SK-N-SH (cell line): ENCODE results near the gene RNF150. TPM values are rescaled to one million over a fixed set of nuclear protein-coding genes. Genes with fewer than 3 reads are reported as not detected.

Source experiments
- CTCF ChIA-PET: fragments of 300-600, 350-600 bp; formaldehyde crosslinking; extraction: SDS; loops from one replicate; lab custom pipeline; 2021; lab: Yijun Ruan, JAX
- POLR2A ChIA-PET: fragments of 350-600 bp; sonication (Branson Sonifier 250); formaldehyde crosslinking; extraction: SDS; loops from one replicate; lab custom pipeline; 2020; ENCODE audit warnings: antibody characterized with exemption, inconsistent platforms; lab: Yijun Ruan, JAX
- DNase-seq: peaks from one replicate; pipeline ENCODE4 v3.0.0; 2012
- H2AFZ ChIP-seq: fragments of 200-600 bp; sonication (generic); 2 replicates; pipeline ENCODE4 v1.8.1; 2016; ENCODE audit warnings: antibody characterized with exemption, mild to moderate bottlenecking, low read depth
- H3F3A ChIP-seq: fragments of 200-600 bp; sonication (generic); replicated peaks from 2 replicates; pipeline ENCODE3; 2016; ENCODE audit warnings: antibody characterized with exemption, mild to moderate bottlenecking; ENCODE audit not compliant: insufficient read depth
- H3K27ac ChIP-seq, 2 experiments: fragments of 200-500 bp in 1 of 2; fragments of 200-600 bp in 1 of 2; sonication (Bioruptor generic) in 1 of 2; sonication (generic), shearing (Covaris generic) in 1 of 2; 2 replicates each; pipeline versions ENCODE4 v1.5.1 to v1.6.1; 2014 to 2016; ENCODE audit warnings: low read depth in 2 of 2, inconsistent platforms in 1 of 2, low read length in 1 of 2, mild to moderate bottlenecking in 1 of 2, mixed read lengths in 1 of 2
- H3K27me3 ChIP-seq: fragments of 200-600 bp; sonication (generic), shearing (Covaris generic); 2 replicates; pipeline ENCODE4 v1.6.1; 2016; ENCODE audit warnings: mixed run types; ENCODE audit not compliant: insufficient read depth
- H3K36me3 ChIP-seq, 2 experiments: fragments of 200-500 bp in 1 of 2; fragments of 200-600 bp in 1 of 2; sonication (Bioruptor generic) in 1 of 2; sonication (generic) in 1 of 2; replicated peaks in 1 of 2; 2 replicates each; pipeline versions ENCODE3 to v1.5.1; 2014 to 2016; ENCODE audit warnings: low read length in 1 of 2, mild to moderate bottlenecking in 1 of 2; ENCODE audit not compliant: insufficient read depth in 2 of 2, control insufficient read depth in 1 of 2
- H3K4me1 ChIP-seq, 2 experiments: fragments of 200-500 bp in 1 of 2; fragments of 200-600 bp in 1 of 2; sonication (Bioruptor generic) in 1 of 2; sonication (generic), shearing (Covaris generic) in 1 of 2; 2 replicates each; pipeline versions ENCODE4 v1.5.1 to v1.6.1; 2014 to 2016; ENCODE audit warnings: low read depth in 1 of 2, low read length in 1 of 2, mixed run types in 1 of 2; ENCODE audit not compliant: insufficient read depth in 2 of 2, control insufficient read depth in 1 of 2
- H3K4me2 ChIP-seq: fragments of 200-600 bp; sonication (generic), shearing (Covaris generic); 2 replicates; pipeline ENCODE4 v1.6.1; 2017; ENCODE audit warnings: mixed run types
- H3K4me3 ChIP-seq, 2 experiments: fragments of 200-500 bp in 1 of 2; fragments of 200-600 bp in 1 of 2; sonication (Bioruptor generic) in 1 of 2; sonication (generic), shearing (Covaris generic) in 1 of 2; 2 replicates each; pipeline versions ENCODE4 v1.5.1 to v1.8.1; 2014 to 2016; ENCODE audit warnings: low read depth in 2 of 2, inconsistent platforms in 1 of 2, low read length in 1 of 2, mild to moderate bottlenecking in 1 of 2, mixed read lengths in 1 of 2, moderate library complexity in 1 of 2
- H3K79me2 ChIP-seq: fragments of 200-600 bp; sonication (generic); 2 replicates; pipeline ENCODE4 v1.8.1; 2017; ENCODE audit warnings: mild to moderate bottlenecking; ENCODE audit not compliant: insufficient read depth
- H3K9ac ChIP-seq: fragments of 200-600 bp; sonication (generic); 2 replicates; pipeline ENCODE4 v1.6.1; 2017; ENCODE audit warnings: mixed run types
- H3K9me2 ChIP-seq: fragments of 200-600 bp; sonication (generic); 2 replicates; pipeline ENCODE4 v1.6.1; 2017; ENCODE audit warnings: mixed run types
- H3K9me3 ChIP-seq: fragments of 200-600 bp; sonication (generic); 2 replicates; pipeline ENCODE4 v1.6.1; 2017; ENCODE audit warnings: mixed run types, mild to moderate bottlenecking, moderate library complexity
- H4K20me1 ChIP-seq: fragments of 200-600 bp; sonication (generic); 2 replicates; pipeline ENCODE4 v1.6.1; 2017; ENCODE audit warnings: mild to moderate bottlenecking, mixed run types; ENCODE audit not compliant: insufficient read depth
- EP300 ChIP-seq, 2 experiments: IDR thresholded peaks; 2 replicates each; pipeline versions ENCODE4 v1.4.0 to v1.6.1; 2012; ENCODE audit warnings: borderline replicate concordance in 1 of 2, low read depth in 1 of 2, low read length in 1 of 2
- EZH2phosphoT487 ChIP-seq: fragments of 200-600 bp; sonication (generic); IDR thresholded peaks from 2 replicates; pipeline ENCODE4 v1.6.1; 2017; ENCODE audit warnings: low read depth, mixed run types, mild to moderate bottlenecking, antibody characterized with exemption, moderate library complexity, borderline replicate concordance
- FOXJ3 ChIP-seq: sonication (generic); formaldehyde crosslinking; IDR thresholded peaks from 2 replicates; pipeline ENCODE4 v1.5.1; 2020; ENCODE audit warnings: mild to moderate bottlenecking, missing genetic modification reagents
- GABPA ChIP-seq: IDR thresholded peaks from 2 replicates; pipeline ENCODE4 v1.4.0; 2012; ENCODE audit warnings: low read depth, mild to moderate bottlenecking
- GATA2 ChIP-seq: sonication (generic); formaldehyde crosslinking; IDR thresholded peaks from 2 replicates; pipeline ENCODE4 v1.5.0; 2020; ENCODE audit warnings: mild to moderate bottlenecking, missing genetic modification reagents
- JUND ChIP-seq: IDR thresholded peaks from 2 replicates; pipeline ENCODE4 v1.4.0; 2012
- MXI1 ChIP-seq: IDR thresholded peaks from 2 replicates; pipeline ENCODE4 v1.6.1; 2012; ENCODE audit warnings: mild to moderate bottlenecking, low read depth, low read length, improper control_type of control experiment
- NFIC ChIP-seq: IDR thresholded peaks from 2 replicates; pipeline ENCODE4 v1.4.0; 2012; ENCODE audit warnings: borderline replicate concordance
- NRF1 ChIP-seq: IDR thresholded peaks from 2 replicates; pipeline ENCODE4 v1.6.1; 2012; ENCODE audit warnings: low read depth, mild to moderate bottlenecking, low read length
- POLR2AphosphoS5 ChIP-seq: IDR thresholded peaks from 2 replicates; pipeline ENCODE4 v1.6.1; 2012; ENCODE audit warnings: low read depth, low read length
- RCOR1 ChIP-seq: fragments of 150-350 bp; IDR thresholded peaks from 2 replicates; pipeline ENCODE4 v1.6.1; 2017; ENCODE audit warnings: antibody characterized with exemption, low read length
- SIN3A ChIP-seq: IDR thresholded peaks from 2 replicates; pipeline ENCODE4 v1.6.1; 2012; ENCODE audit warnings: low read depth, mild to moderate bottlenecking, low read length, moderate library complexity, borderline replicate concordance
- SMC3 ChIP-seq: IDR thresholded peaks from 2 replicates; pipeline ENCODE4 v1.6.1; 2012; ENCODE audit warnings: low read depth, low read length, improper control_type of control experiment
- TAF1 ChIP-seq: IDR thresholded peaks from 2 replicates; pipeline ENCODE4 v1.6.1; 2012; ENCODE audit warnings: low read depth, mild to moderate bottlenecking, low read length, moderate library complexity, borderline replicate concordance
- TCF12 ChIP-seq: IDR thresholded peaks from 2 replicates; pipeline ENCODE4 v1.4.0; 2012
- TEAD4 ChIP-seq: IDR thresholded peaks from 2 replicates; pipeline ENCODE4 v1.4.0; 2012; ENCODE audit warnings: mild to moderate bottlenecking, borderline replicate concordance; ENCODE audit not compliant: insufficient read depth
- WGBS: methylation state at CpG from one replicate; pipeline ENCODE4 v1.1.6; 2017; ENCODE audit warnings: low lambda C conversion rate; 5-methylcytosine and 5-hydroxymethylcytosine counted together
- polyA plus RNA-seq, 3 experiments: library from polyadenylated mRNA; depleted of rRNA; stranded (reverse); fragments of >200 nt; gene quantifications; 2 replicates each; pipeline ENCODE4 v1.2.3, GENCODE V29; 2012
- TF ChIP-seq, protein P1 (sequence below): IDR thresholded peaks from 2 replicates; pipeline ENCODE4 v1.4.0; 2012; ENCODE audit warnings: low read depth, borderline replicate concordance
- TF ChIP-seq, protein P2 (sequence below): IDR thresholded peaks from 2 replicates; pipeline ENCODE4; 2012
- TF ChIP-seq, protein P3 (sequence below): fragments of 150-350 bp; IDR thresholded peaks from 2 replicates; pipeline ENCODE4 v1.6.1; 2016; ENCODE audit warnings: mild to moderate bottlenecking, low read depth, low read length
- TF ChIP-seq, protein P4 (sequence below): IDR thresholded peaks from 2 replicates; pipeline ENCODE4 v1.4.0; 2012; ENCODE audit warnings: low read depth

The RNF150 gene
- polyA plus RNA-seq, 1 of the 3 experiments (the other 2 are of a cell fraction), result 5.8 TPM

DNA sequence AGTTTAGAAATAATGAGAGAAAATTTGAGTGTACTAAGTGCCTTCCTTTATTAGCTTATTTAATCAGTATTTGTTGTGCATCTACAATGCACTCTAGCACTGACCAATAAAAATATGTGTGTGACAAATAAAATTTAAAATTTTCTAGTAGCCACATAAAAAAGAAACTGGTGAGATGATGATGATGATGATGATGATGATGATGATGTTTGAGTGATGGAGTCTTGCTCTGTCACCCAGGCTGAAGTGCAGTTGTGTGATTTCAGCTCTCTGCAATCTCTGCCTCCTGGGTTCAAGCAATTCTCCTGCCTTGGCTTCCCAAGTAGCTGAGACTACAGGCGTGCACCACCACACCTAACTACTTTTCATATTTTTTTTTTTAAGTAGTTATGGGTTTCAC lies 110.2 kb downstream of the RNF150 start (continued):
- TF ChIP-seq, protein P1, sequence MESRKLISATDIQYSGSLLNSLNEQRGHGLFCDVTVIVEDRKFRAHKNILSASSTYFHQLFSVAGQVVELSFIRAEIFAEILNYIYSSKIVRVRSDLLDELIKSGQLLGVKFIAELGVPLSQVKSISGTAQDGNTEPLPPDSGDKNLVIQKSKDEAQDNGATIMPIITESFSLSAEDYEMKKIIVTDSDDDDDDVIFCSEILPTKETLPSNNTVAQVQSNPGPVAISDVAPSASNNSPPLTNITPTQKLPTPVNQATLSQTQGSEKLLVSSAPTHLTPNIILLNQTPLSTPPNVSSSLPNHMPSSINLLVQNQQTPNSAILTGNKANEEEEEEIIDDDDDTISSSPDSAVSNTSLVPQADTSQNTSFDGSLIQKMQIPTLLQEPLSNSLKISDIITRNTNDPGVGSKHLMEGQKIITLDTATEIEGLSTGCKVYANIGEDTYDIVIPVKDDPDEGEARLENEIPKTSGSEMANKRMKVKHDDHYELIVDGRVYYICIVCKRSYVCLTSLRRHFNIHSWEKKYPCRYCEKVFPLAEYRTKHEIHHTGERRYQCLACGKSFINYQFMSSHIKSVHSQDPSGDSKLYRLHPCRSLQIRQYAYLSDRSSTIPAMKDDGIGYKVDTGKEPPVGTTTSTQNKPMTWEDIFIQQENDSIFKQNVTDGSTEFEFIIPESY, result no peak
- TF ChIP-seq POLR2AphosphoS5, result no peak

DNA sequence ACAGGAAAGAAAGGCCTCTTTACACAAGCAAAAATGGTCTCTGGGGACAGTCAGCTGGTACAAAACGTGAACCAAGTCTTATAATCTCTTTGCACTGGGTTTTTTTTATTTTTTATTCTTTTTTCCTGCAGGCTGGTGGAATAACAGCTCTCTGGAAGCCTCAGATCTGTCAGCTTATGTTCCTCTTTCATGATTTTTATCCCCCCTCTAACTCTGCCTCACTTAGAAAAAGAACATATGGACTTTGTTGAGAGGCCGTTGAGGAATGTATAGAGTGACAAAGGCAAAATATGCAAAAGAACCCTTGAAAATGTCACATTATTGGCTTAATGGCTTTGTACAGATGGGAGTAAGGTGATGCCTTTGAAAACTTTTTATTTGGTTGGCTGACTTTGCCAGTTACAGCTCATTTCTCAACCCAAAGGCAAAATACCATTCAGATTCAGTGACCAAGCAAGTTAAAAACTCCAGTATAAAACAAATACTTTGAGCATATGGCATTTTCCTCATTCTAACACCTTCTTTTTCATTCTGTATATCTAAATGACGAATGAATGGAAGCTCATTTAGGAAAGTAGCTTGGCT lies 111.1 kb downstream of the RNF150 start:
- WGBS, result 56% methylated on average over 3 of the region's 3 CpGs
- H3K79me2 ChIP-seq, result peaks cover 67% of the 10 kb centered on the region
- H3K27me3 ChIP-seq, result no peaks in the 10 kb centered on the region
- TF ChIP-seq, protein P2, sequence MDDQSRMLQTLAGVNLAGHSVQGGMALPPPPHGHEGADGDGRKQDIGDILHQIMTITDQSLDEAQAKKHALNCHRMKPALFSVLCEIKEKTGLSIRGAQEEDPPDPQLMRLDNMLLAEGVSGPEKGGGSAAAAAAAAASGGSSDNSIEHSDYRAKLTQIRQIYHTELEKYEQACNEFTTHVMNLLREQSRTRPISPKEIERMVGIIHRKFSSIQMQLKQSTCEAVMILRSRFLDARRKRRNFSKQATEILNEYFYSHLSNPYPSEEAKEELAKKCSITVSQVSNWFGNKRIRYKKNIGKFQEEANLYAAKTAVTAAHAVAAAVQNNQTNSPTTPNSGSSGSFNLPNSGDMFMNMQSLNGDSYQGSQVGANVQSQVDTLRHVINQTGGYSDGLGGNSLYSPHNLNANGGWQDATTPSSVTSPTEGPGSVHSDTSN, result peak; percentile 14; the same call in 1 of the 2 replicates
- TF ChIP-seq GATA2 (CRISPR knock-in tag) (no peak), TCF12 (peak; percentile 32; the same call in 1 of the 2 replicates)
- ChIA-PET CTCF (interaction anchor here (1.0 to 6.0 kb wide), 4 partner anchors 110 to 161 kb away, joined by 3 to 58 read pairs (median 9); partner anchors contain the start of gene RNF150), POLR2A (interaction anchor here (1.7 to 4.0 kb wide), 2 partner anchors 109 to 119 kb away, joined by 12 to 20 read pairs; partner anchors contain the start of gene RNF150)
- H4K20me1 ChIP-seq, result no peaks in the 10 kb centered on the region
- peak overlapping the region; percentile 65 for H3K4me2 ChIP-seq
- no peaks in the 10 kb centered on the region for H3K9me2 ChIP-seq
- H2AFZ ChIP-seq, result no peak overlapping the region
- no peak for DNase-seq
- no peak overlapping the region for H3K4me3 ChIP-seq
- H3K9me3 ChIP-seq, result no peaks in the 10 kb centered on the region
- H3F3A ChIP-seq, result peaks cover 8% of the 10 kb centered on the region
- H3K36me3 ChIP-seq, result no peaks in the 10 kb centered on the region
- no peak overlapping the region; the same call in 1 of the 2 replicates for H3K9ac ChIP-seq
- peaks cover 28 to 57% of the 10 kb centered on the region in 2 experiments for H3K4me1 ChIP-seq
- H3K27ac ChIP-seq, result peak overlapping the region; percentile 84 to 100

DNA sequence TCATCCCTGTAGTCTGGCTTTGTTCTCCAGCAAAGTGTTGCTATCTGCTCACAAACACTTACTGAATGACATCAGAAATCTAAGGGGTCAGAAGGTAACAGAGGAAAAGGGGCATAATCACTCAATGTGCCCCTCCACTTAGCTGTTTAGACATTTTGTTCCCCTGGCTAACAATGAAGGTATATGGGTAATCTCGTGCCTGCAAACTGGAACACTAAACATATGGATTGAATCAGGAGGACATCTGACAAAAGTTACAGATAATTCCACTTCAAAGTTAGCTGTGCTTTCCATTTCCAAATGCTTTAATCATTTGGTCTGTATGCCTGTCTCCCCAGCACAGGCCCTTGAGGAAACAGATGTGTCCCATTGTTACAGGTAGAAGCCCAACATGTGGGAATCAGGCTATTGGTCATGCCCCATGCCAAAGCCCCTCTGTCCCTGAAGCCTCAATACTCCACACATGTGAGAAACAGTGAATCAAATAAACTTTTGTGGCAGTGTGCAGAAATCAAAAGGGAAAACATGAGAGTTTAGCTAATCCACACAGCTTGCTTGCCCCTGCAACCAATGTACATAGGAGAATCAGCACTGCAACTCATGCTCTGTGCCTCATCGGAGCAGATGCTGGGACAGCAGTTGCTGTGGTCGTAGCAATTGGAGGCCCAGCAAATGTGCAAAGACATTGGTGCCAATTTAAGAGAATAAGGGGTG lies 111.7 kb downstream of the RNF150 start:
- no peaks in the 10 kb centered on the region for H3K36me3 ChIP-seq
- H3F3A ChIP-seq, result peaks cover 6% of the 10 kb centered on the region
- no peaks in the 10 kb centered on the region for H3K27me3 ChIP-seq
- H3K9ac ChIP-seq, result peak overlapping the region; percentile 10; the same call in 1 of the 2 replicates
- no peak for DNase-seq
- H3K4me3 ChIP-seq, result no peak overlapping the region
- no peaks in the 10 kb centered on the region for H4K20me1 ChIP-seq
- peaks cover 28 to 58% of the 10 kb centered on the region in 2 experiments for H3K4me1 ChIP-seq
- H2AFZ ChIP-seq, result peak overlapping the region; percentile 15; the same call in 1 of the 2 replicates
- H3K9me3 ChIP-seq, result no peaks in the 10 kb centered on the region
- H3K27ac ChIP-seq, result peak overlapping the region; percentile 84 to 100
- H3K79me2 ChIP-seq, result peaks cover 67% of the 10 kb centered on the region
- H3K4me2 ChIP-seq, result peak overlapping the region; percentile 65
- ChIA-PET POLR2A (interaction anchor here (1.2 to 4.0 kb wide), 3 partner anchors 82 to 118 kb away, joined by 3 to 20 read pairs (median 12); partner anchors contain the start of gene RNF150), CTCF (interaction anchor here (1.0 to 6.0 kb wide), 5 partner anchors 110 to 160 kb away, joined by 3 to 58 read pairs (median 7); partner anchors contain the start of gene RNF150)
- H3K9me2 ChIP-seq, result no peaks in the 10 kb centered on the region
- 23% methylated on average over 3 of the region's 3 CpGs for WGBS
- TF ChIP-seq NRF1, result no peak
- peak; percentile 77 for TF ChIP-seq FOXJ3 (CRISPR knock-in tag)
- peak; percentile 90 for TF ChIP-seq TCF12
- TF ChIP-seq JUND, result peak; percentile 23; the same call in 1 of the 2 replicates
- TF ChIP-seq, protein P3, sequence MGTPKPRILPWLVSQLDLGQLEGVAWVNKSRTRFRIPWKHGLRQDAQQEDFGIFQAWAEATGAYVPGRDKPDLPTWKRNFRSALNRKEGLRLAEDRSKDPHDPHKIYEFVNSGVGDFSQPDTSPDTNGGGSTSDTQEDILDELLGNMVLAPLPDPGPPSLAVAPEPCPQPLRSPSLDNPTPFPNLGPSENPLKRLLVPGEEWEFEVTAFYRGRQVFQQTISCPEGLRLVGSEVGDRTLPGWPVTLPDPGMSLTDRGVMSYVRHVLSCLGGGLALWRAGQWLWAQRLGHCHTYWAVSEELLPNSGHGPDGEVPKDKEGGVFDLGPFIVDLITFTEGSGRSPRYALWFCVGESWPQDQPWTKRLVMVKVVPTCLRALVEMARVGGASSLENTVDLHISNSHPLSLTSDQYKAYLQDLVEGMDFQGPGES, result no peak
- no peak for TF ChIP-seq TAF1
- TF ChIP-seq NFIC, result no peak
- TF ChIP-seq TEAD4, result no peak
- TF ChIP-seq EP300 (IDR thresholded peaks at IDR 0.05; ENCODE audit: borderline replicate concordance in 1 of 2, low read depth in 1 of 2, low read length in 1 of 2), result peak in 1 of 2 experiments; percentile 94; a peak in 3 of 4 replicates
- no peak for TF ChIP-seq SMC3
- TF ChIP-seq, protein P4, sequence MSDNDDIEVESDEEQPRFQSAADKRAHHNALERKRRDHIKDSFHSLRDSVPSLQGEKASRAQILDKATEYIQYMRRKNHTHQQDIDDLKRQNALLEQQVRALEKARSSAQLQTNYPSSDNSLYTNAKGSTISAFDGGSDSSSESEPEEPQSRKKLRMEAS, result 0 out of 2 replicates have a peak, but pooled peaks have one; percentile 40
- TF ChIP-seq MXI1, result peak; percentile 77
- no peak for TF ChIP-seq GABPA
- peak; percentile 87 for TF ChIP-seq RCOR1
- no peak for TF ChIP-seq EZH2phosphoT487
- no peak for TF ChIP-seq SIN3A
